Suprapubic skin (tissue), 4 donors: ENCODE results near the gene GRK5.

Experiments used
- EP300 ChIP-seq: sonication (generic); formaldehyde crosslinking; IDR thresholded peaks from one replicate; pipeline ENCODE4 v1.6.1; 2017; ENCODE audit warnings: antibody characterized with exemption
- POLR2A ChIP-seq, 2 donors: fragments of 450-650 bp; IDR thresholded peaks; one replicate each; pipeline ENCODE4 v1.6.1; 2017; ENCODE audit warnings: antibody characterized with exemption in 2 of 2, mild to moderate bottlenecking in 2 of 2, moderate library complexity in 2 of 2
- POLR2AphosphoS5 ChIP-seq, 3 donors: sonication (generic); formaldehyde crosslinking; IDR thresholded peaks; one replicate each; pipeline ENCODE4 v1.6.1; 2017; ENCODE audit warnings: antibody characterized with exemption in 3 of 3
- TF ChIP-seq, protein P1 (sequence below), 2 donors: fragments of 200-600 bp in 1 of 2; fragments of 450-650 bp in 1 of 2; sonication (generic) in 1 of 2; IDR thresholded peaks; one replicate each; pipeline ENCODE4 v1.5.1; 2016 to 2019; ENCODE audit warnings: antibody characterized with exemption in 2 of 2, mild to moderate bottlenecking in 1 of 2, moderate library complexity in 1 of 2

GRCh38 chr10:119275085-119275484 is 67.7 kb downstream of the GRK5 start:
- TF ChIP-seq POLR2A (IDR thresholded peaks at IDR 0.05), result no peak
- TF ChIP-seq, protein P1, sequence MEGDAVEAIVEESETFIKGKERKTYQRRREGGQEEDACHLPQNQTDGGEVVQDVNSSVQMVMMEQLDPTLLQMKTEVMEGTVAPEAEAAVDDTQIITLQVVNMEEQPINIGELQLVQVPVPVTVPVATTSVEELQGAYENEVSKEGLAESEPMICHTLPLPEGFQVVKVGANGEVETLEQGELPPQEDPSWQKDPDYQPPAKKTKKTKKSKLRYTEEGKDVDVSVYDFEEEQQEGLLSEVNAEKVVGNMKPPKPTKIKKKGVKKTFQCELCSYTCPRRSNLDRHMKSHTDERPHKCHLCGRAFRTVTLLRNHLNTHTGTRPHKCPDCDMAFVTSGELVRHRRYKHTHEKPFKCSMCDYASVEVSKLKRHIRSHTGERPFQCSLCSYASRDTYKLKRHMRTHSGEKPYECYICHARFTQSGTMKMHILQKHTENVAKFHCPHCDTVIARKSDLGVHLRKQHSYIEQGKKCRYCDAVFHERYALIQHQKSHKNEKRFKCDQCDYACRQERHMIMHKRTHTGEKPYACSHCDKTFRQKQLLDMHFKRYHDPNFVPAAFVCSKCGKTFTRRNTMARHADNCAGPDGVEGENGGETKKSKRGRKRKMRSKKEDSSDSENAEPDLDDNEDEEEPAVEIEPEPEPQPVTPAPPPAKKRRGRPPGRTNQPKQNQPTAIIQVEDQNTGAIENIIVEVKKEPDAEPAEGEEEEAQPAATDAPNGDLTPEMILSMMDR (IDR thresholded peaks at IDR 0.05), result no peak
- TF ChIP-seq POLR2AphosphoS5 (IDR thresholded peaks at IDR 0.05), result no peak
- no peak for TF ChIP-seq EP300
